Epithelial cell of proximal tubule (primary cell): ENCODE data around the gene TIAM1. TPM values are rescaled to one million over a fixed set of nuclear protein-coding genes. Genes with fewer than 3 reads are reported as not detected.

Experiments used
- DNase-seq: peaks from one replicate; pipeline ENCODE4 v3.0.0-alpha.2; 2011; ENCODE audit warnings: low read depth
- H3K4me3 ChIP-seq: 2 replicates; pipeline ENCODE4 v1.5.1; 2011; ENCODE audit warnings: low read depth, mild to moderate bottlenecking, low read length
- total RNA-seq: library from RNA; depleted of rRNA; stranded (reverse); fragments of >200 nt; gene quantifications from 2 replicates; pipeline ENCODE4 v1.2.3, GENCODE V29; 2015
- TF ChIP-seq, protein P1 (sequence below): conservative IDR thresholded peaks from 2 replicates; pipeline ENCODE4 v1.5.1; 2012; ENCODE audit warnings: low read depth, mild to moderate bottlenecking, low read length

Gene TIAM1
- total RNA-seq, 1 donor from 2014 or later, result 3.6 TPM

- TF ChIP-seq, protein P1, sequence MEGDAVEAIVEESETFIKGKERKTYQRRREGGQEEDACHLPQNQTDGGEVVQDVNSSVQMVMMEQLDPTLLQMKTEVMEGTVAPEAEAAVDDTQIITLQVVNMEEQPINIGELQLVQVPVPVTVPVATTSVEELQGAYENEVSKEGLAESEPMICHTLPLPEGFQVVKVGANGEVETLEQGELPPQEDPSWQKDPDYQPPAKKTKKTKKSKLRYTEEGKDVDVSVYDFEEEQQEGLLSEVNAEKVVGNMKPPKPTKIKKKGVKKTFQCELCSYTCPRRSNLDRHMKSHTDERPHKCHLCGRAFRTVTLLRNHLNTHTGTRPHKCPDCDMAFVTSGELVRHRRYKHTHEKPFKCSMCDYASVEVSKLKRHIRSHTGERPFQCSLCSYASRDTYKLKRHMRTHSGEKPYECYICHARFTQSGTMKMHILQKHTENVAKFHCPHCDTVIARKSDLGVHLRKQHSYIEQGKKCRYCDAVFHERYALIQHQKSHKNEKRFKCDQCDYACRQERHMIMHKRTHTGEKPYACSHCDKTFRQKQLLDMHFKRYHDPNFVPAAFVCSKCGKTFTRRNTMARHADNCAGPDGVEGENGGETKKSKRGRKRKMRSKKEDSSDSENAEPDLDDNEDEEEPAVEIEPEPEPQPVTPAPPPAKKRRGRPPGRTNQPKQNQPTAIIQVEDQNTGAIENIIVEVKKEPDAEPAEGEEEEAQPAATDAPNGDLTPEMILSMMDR, result no peak
- no peak for DNase-seq
- H3K4me3 ChIP-seq, result no peak overlapping the region
Observed at GRCh38 chr21:31374395-31374794, 30.3 kb upstream of the TIAM1 start.

- no peak for DNase-seq
- TF ChIP-seq, protein P1, result no peak
Observed at GRCh38 chr21:31372471-31372765, 28.4 kb upstream of the TIAM1 start.

GRCh38 chr21:31371715-31372470 lies 27.8 kb upstream of the TIAM1 start:
- H3K4me3 ChIP-seq, result no peak overlapping the region
- TF ChIP-seq, protein P1, result no peak
- DNase-seq, result no peak

More at GRCh38 chr21:31372471-31372765, 28.4 kb upstream of the TIAM1 start:
- H3K4me3 ChIP-seq, result no peak overlapping the region

GRCh38 chr21:31370893-31371544 lies 27.0 kb upstream of the TIAM1 start:
- TF ChIP-seq, protein P1, result no peak
- H3K4me3 ChIP-seq, result no peak overlapping the region
- no peak for DNase-seq

GRCh38 chr21:31370281-31370892 lies 26.3 kb upstream of the TIAM1 start:
- no peak overlapping the region for H3K4me3 ChIP-seq

GRCh38 chr21:31368361-31368760 lies 24.3 kb upstream of the TIAM1 start:
- no peak for DNase-seq
- no peak overlapping the region for H3K4me3 ChIP-seq
- TF ChIP-seq, protein P1, result no peak

More at GRCh38 chr21:31370281-31370892, 26.3 kb upstream of the TIAM1 start:
- no peak for DNase-seq
- TF ChIP-seq, protein P1, result no peak

DNA sequence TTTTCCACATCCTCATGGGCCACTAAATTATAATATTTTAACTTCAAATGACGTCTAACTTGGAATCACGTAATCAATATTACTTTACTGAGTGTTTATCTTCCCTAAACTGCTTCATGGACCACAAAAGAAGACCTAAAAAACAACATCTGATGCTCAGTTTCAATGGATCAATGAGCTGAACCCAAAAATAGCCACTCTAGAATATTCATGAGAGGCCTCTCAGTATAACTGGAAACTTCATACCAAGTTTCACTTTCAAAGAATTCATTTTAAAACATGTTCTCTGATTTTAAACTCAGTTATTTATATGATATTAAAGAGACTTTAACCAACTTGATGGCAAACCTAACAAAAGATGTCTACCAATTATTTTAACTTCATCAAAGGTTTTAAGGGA lies 23.7 kb upstream of the TIAM1 start:
- TF ChIP-seq, protein P1, result no peak
- H3K4me3 ChIP-seq, result no peak overlapping the region
- no peak for DNase-seq
